Endothelial cell of umbilical vein (primary cell): ENCODE measurements around the gene SULT1A2. TPM values are rescaled to one million over a fixed set of nuclear protein-coding genes. Genes with fewer than 3 reads are reported as not detected.

ENCODE experiments used
- BruUV-seq: library from RNA; stranded (reverse); fragments of 400-500 nt; replicated peaks from 2 replicates; lab custom pipeline; 2021; lab: Mats Ljungman, UMichigan
- CTCF ChIA-PET: fragments of 300-600, 350-600 bp; sonication (Branson Sonifier 250); formaldehyde crosslinking; loops from one replicate; lab custom pipeline; 2021; ENCODE audit warnings: antibody characterized with exemption, inconsistent platforms; lab: Charles Lee
- POLR2A ChIA-PET: fragments of 300-600, 350-600 bp; sonication (Branson Sonifier 250); formaldehyde crosslinking; loops from one replicate; lab custom pipeline; 2021; ENCODE audit warnings: antibody characterized with exemption, inconsistent platforms; lab: Charles Lee
- DNase-seq: peaks from one replicate; pipeline ENCODE4 v3.0.0-alpha.2; 2011; ENCODE audit warnings: low read depth, low spot score
- FAIRE-seq: peaks from 2 replicates; lab custom pipeline; 2011; peaks lifted over from hg19 to GRCh38; lab: Jason Lieb, UNC
- H2AFZ ChIP-seq: 2 replicates; pipeline ENCODE4 v1.6.0; 2012; ENCODE audit warnings: low read depth, low read length, control low read depth, inconsistent platforms
- H3K27ac ChIP-seq: 2 replicates; pipeline ENCODE4 v1.5.1; 2011; ENCODE audit warnings: low read depth, mild to moderate bottlenecking, control low read depth, low read length, moderate library complexity; ENCODE audit not compliant: insufficient read depth
- H3K27me3 ChIP-seq, 2 experiments: 2 replicates each; pipeline versions ENCODE4 v1.6.0 to v1.6.1; 2011; ENCODE audit warnings: low read length in 2 of 2, mixed read lengths in 1 of 2; ENCODE audit not compliant: control insufficient read depth in 2 of 2, insufficient read depth in 2 of 2
- H3K36me3 ChIP-seq, 2 experiments: 2 replicates in 1 of 2; 3 replicates in 1 of 2; pipeline ENCODE4 v1.5.1; 2011; ENCODE audit warnings: low read length in 2 of 2, mild to moderate bottlenecking in 1 of 2, moderate library complexity in 1 of 2; ENCODE audit not compliant: control insufficient read depth in 2 of 2, insufficient read depth in 2 of 2; ENCODE audit errors: extremely low read depth in 1 of 2
- H3K4me1 ChIP-seq: 3 replicates; pipeline ENCODE4 v1.5.1; 2011; ENCODE audit warnings: mild to moderate bottlenecking, low read length; ENCODE audit not compliant: control insufficient read depth, insufficient read depth; ENCODE audit errors: extremely low read depth
- H3K4me2 ChIP-seq: 2 replicates; pipeline ENCODE4 v1.6.1; 2011; ENCODE audit warnings: low read length, control low read depth, mixed read lengths; ENCODE audit not compliant: insufficient read depth
- H3K4me3 ChIP-seq, 3 experiments: fragments of 200-600 bp in 1 of 3; sonication (generic), shearing (Covaris generic) in 1 of 3; replicated peaks in 1 of 3; 2 replicates each; pipeline ENCODE4 v1.5.1; 2011 to 2016; ENCODE audit warnings: control low read depth in 3 of 3, low read length in 3 of 3, mild to moderate bottlenecking in 2 of 3, inconsistent platforms in 1 of 3, low read depth in 1 of 3, moderate library complexity in 1 of 3; ENCODE audit not compliant: insufficient read depth in 1 of 3
- H3K79me2 ChIP-seq: 2 replicates; pipeline ENCODE4 v1.6.0; 2012; ENCODE audit warnings: low read length, inconsistent platforms; ENCODE audit not compliant: control insufficient read depth, insufficient read depth
- H3K9ac ChIP-seq: replicated peaks from 2 replicates; pipeline ENCODE3; 2011; ENCODE audit warnings: low read length, control low read depth; ENCODE audit not compliant: insufficient read depth; ENCODE audit errors: extremely low read depth
- H3K9me1 ChIP-seq: replicated peaks from 3 replicates; pipeline ENCODE4 v1.6.0; 2011; ENCODE audit warnings: mild to moderate bottlenecking, low read length; ENCODE audit not compliant: control insufficient read depth, insufficient read depth; ENCODE audit errors: extremely low read depth
- H3K9me3 ChIP-seq: replicated peaks from 2 replicates; pipeline ENCODE4 v1.5.1; 2012; ENCODE audit warnings: low read length, inconsistent platforms; ENCODE audit not compliant: control insufficient read depth, insufficient read depth
- H4K20me1 ChIP-seq: replicated peaks from 2 replicates; pipeline ENCODE3; 2011; ENCODE audit warnings: mild to moderate bottlenecking, low read length; ENCODE audit not compliant: control insufficient read depth, insufficient read depth; ENCODE audit errors: extremely low read depth
- EZH2 ChIP-seq: IDR thresholded peaks from 2 replicates; pipeline ENCODE4 v1.6.1; 2012; ENCODE audit warnings: borderline replicate concordance, low read depth, mild to moderate bottlenecking, moderate library complexity, low read length, inconsistent platforms; ENCODE audit not compliant: severe bottlenecking
- FOS ChIP-seq: IDR thresholded peaks from 2 replicates; pipeline ENCODE4 v1.6.1; 2011; ENCODE audit warnings: mild to moderate bottlenecking, low read length, moderate library complexity, borderline replicate concordance; ENCODE audit not compliant: insufficient read depth
- GATA2 ChIP-seq: IDR thresholded peaks from 2 replicates; pipeline ENCODE4 v1.7.0; 2011; ENCODE audit warnings: low read depth, mild to moderate bottlenecking, moderate library complexity, mixed read lengths, low read length; ENCODE audit not compliant: insufficient read length, insufficient read depth
- JUN ChIP-seq: IDR thresholded peaks from 2 replicates; pipeline ENCODE4 v1.6.1; 2011; ENCODE audit warnings: borderline replicate concordance, low read depth; ENCODE audit not compliant: insufficient read length, insufficient read depth
- MYC ChIP-seq: IDR thresholded peaks from one replicate; pipeline ENCODE4 v1.6.1; 2011; ENCODE audit warnings: mild to moderate bottlenecking, low read depth, low read length
- POLR2A ChIP-seq: IDR thresholded peaks from 2 replicates; pipeline ENCODE4 v1.6.1; 2012; ENCODE audit warnings: low read depth, mild to moderate bottlenecking, control low read depth, low read length
- POLR2AphosphoS5 ChIP-seq: IDR thresholded peaks from 2 replicates; pipeline ENCODE4 v1.6.1; 2012; ENCODE audit warnings: low read depth, mild to moderate bottlenecking, control low read depth, low read length, moderate library complexity; ENCODE audit not compliant: insufficient read depth
- dilution Hi-C: fragments of 300-500 bp; cut with MboI; formaldehyde crosslinking; loops from one replicate; pipeline ENCODE4 v1.15.0; 2019; ENCODE audit warnings: low sequenced_read_pairs; ENCODE audit not compliant: extremely low pct_ligation_motif_present
- intact Hi-C: fragments of 100-400 bp; cut with micrococcal nuclease; formaldehyde crosslinking; loops from one replicate; pipeline ENCODE4 v1.10.0; 2022
- polyA plus RNA-seq, 4 experiments: library from polyadenylated mRNA; depleted of rRNA in 3 of 4; stranded (reverse) in 3 of 4; unstranded in 1 of 4; fragments of >200 nt; gene quantifications; 2 replicates each; pipeline versions ENCODE4 v1.2.1 to v1.2.3, GENCODE V29; 2011 to 2012; ENCODE audit warnings: missing spikeins in 1 of 4
- total RNA-seq: library from RNA; stranded (reverse); gene quantifications from 2 replicates; pipeline ENCODE4 v1.2.3, GENCODE V29; 2021
- TF ChIP-seq, protein P1 (sequence below): IDR thresholded peaks from 2 replicates; pipeline ENCODE4 v1.6.1; 2011; ENCODE audit not compliant: insufficient read depth, insufficient read length
- TF ChIP-seq, protein P2 (sequence below), 2 donors: IDR thresholded peaks; 1 replicate in 1 of 2; 2 replicates in 1 of 2; pipeline ENCODE4 v1.5.1; 2011; ENCODE audit warnings: low read length in 2 of 2, mild to moderate bottlenecking in 2 of 2, moderate library complexity in 2 of 2, control low read depth in 1 of 2, inconsistent platforms in 1 of 2, low read depth in 1 of 2; ENCODE audit not compliant: insufficient read depth in 1 of 2; ENCODE audit errors: extremely low read depth in 1 of 2

SULT1A2 gene
- total and polyA plus RNA-seq, 2 donors (not counting 3 experiments of a cell fraction or from before 2014, with no cell fraction given) = not detected

DNA sequence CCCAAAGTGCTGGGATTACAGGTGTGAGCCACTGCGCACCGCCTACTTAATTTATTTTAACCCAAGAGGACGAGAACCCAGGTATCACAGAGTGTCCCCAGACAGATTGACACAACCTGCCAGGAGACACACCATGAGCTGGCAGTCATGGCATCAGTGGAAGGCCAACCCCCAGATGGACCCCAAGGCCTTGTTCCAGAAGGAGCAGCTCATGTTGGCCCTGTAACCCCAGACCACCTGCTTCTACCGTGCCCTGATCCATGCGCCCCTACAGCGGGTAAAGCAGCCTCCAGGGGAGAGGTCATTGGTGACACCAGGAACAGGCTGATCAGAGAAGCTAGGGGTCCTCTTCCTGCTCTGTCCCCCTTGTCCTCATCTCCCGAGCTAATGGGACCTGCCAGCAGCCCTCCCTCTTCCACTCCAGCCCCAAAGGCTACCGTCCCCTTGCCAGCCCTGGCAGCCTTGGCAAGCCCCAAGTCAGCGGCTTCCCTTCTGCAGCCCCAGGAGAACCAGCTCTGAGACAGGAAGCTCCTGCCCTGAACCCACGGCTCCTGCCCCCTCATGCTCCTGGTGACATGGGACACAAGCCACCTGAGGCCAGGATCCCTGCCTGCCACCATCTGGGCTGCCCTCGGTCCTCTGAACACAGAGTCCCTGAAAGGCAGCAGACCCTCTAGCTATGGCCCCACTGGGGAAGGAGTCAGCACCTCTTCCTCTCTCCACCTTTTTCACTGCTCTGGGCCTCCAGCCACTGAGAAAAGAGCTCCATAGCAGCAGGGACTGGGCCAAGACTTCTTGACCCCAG, 6.7 kb upstream of the SULT1A2 start:
- no peaks in the 10 kb centered on the region for H3K4me1 ChIP-seq
- BruUV-seq = no TSS peak
- dilution Hi-C loops (no loop called here), intact Hi-C loops (no loop called here)
- DNase-seq (no peak), FAIRE-seq (no peak)
- no peaks in the 10 kb centered on the region for H3K79me2 ChIP-seq
- H3K9me1 ChIP-seq = no peaks in the 10 kb centered on the region
- H3K36me3 ChIP-seq = no peaks in the 10 kb centered on the region
- H3K9ac ChIP-seq = no peak overlapping the region
- ChIA-PET POLR2A (no interaction called here), CTCF (interaction anchor here (0.8 to 1.7 kb wide), 4 partner anchors 10 to 287 kb away, joined by 3 to 4 read pairs (median 3); no protein-coding TSS in a partner anchor)
- no peak overlapping the region for H3K27ac ChIP-seq
- H4K20me1 ChIP-seq = no peaks in the 10 kb centered on the region
- no peak overlapping the region for H3K4me3 ChIP-seq
- no peak overlapping the region for H3K4me2 ChIP-seq
- no peak overlapping the region for H2AFZ ChIP-seq
- H3K9me3 ChIP-seq = no peaks in the 10 kb centered on the region
- TF ChIP-seq POLR2AphosphoS5 (no peak), MYC (no peak), POLR2A (no peak), EZH2 (no peak), JUN (no peak), FOS (no peak), GATA2 (no peak)
- TF ChIP-seq, protein P1, sequence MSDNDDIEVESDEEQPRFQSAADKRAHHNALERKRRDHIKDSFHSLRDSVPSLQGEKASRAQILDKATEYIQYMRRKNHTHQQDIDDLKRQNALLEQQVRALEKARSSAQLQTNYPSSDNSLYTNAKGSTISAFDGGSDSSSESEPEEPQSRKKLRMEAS = no peak
- TF ChIP-seq, protein P2, sequence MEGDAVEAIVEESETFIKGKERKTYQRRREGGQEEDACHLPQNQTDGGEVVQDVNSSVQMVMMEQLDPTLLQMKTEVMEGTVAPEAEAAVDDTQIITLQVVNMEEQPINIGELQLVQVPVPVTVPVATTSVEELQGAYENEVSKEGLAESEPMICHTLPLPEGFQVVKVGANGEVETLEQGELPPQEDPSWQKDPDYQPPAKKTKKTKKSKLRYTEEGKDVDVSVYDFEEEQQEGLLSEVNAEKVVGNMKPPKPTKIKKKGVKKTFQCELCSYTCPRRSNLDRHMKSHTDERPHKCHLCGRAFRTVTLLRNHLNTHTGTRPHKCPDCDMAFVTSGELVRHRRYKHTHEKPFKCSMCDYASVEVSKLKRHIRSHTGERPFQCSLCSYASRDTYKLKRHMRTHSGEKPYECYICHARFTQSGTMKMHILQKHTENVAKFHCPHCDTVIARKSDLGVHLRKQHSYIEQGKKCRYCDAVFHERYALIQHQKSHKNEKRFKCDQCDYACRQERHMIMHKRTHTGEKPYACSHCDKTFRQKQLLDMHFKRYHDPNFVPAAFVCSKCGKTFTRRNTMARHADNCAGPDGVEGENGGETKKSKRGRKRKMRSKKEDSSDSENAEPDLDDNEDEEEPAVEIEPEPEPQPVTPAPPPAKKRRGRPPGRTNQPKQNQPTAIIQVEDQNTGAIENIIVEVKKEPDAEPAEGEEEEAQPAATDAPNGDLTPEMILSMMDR (IDR thresholded peaks at IDR 0.05; ENCODE audit: extremely low read depth in 1 of 2, insufficient read depth in 1 of 2, low read depth in 1 of 2, low read length in 2 of 2) = no peak
- H3K27me3 ChIP-seq = no peaks in the 10 kb centered on the region
